ENCODE results near the gene LPA.
"Not testable (repeated sequence)": the region's sequence is repeated elsewhere in the genome, so short reads cannot be mapped to it uniquely, and the experiment has no call there.

LPA gene

GRCh38 chr6:160664198-160664597 lies at the start of gene LPA:
Gene LPA, minus strand, starts transcription at chr6:160664275. Its CDS starts 61 bp downstream, at chr6:160664214.
- DNase-seq, result not testable (repeated sequence)

GRCh38 chr6:160708993-160709392 lies 44.9 kb upstream of the LPA start:
- DNase-seq, result not testable (repeated sequence)

- DNase-seq, result not testable (repeated sequence)
Measured at GRCh38 chr6:160704688-160705087, 40.6 kb upstream of the LPA start.

GRCh38 chr6:160701918-160702680 lies 38.0 kb upstream of the LPA start, which contains the start of gene PLG:
Gene PLG, plus strand, starts transcription at chr6:160702244. Its CDS starts 61 bp downstream, at chr6:160702305.
- not testable (repeated sequence) for DNase-seq

- no peak for DNase-seq
Measured at GRCh38 chr6:160697826-160698225, 33.8 kb upstream of the LPA start.

- DNase-seq, result not testable (repeated sequence)
Measured at GRCh38 chr6:160696884-160697283, 32.8 kb upstream of the LPA start.

- not testable (repeated sequence) for DNase-seq
Measured at GRCh38 chr6:160695622-160696021, 31.5 kb upstream of the LPA start.

- not testable (repeated sequence) for DNase-seq
Measured at GRCh38 chr6:160695025-160695424, 30.9 kb upstream of the LPA start.

GRCh38 chr6:160692369-160692959 lies 28.4 kb upstream of the LPA start:
- DNase-seq, result no peak

- no peak for DNase-seq
Measured at GRCh38 chr6:160691617-160692016, 27.5 kb upstream of the LPA start.

- no peak for DNase-seq
Measured at GRCh38 chr6:160690458-160690857, 26.4 kb upstream of the LPA start.

GRCh38 chr6:160685762-160686450 lies 21.8 kb upstream of the LPA start:
- DNase-seq, result no peak

GRCh38 chr6:160685101-160685761 lies 21.2 kb upstream of the LPA start:
- not testable (repeated sequence) for DNase-seq

GRCh38 chr6:160679402-160679769 lies 15.3 kb upstream of the LPA start:
- DNase-seq, result no peak

GRCh38 chr6:160678744-160679401 lies 14.8 kb upstream of the LPA start:
- no peak for DNase-seq

GRCh38 chr6:160678230-160678629 lies 14.2 kb upstream of the LPA start:
- no peak for DNase-seq

- not testable (repeated sequence) for DNase-seq
Measured at GRCh38 chr6:160676418-160676817, 12.3 kb upstream of the LPA start.

GRCh38 chr6:160668589-160668988 lies 4.5 kb upstream of the LPA start:
- no peak for DNase-seq

GRCh38 chr6:160667639-160668481 lies 3.8 kb upstream of the LPA start:
- no peak for DNase-seq

- no peak for DNase-seq
Measured at GRCh38 chr6:160662842-160663241, 1.2 kb downstream of the LPA start.

- DNase-seq, result no peak
Measured at GRCh38 chr6:160662429-160662828, 1.6 kb downstream of the LPA start.

- DNase-seq, result no peak
Measured at GRCh38 chr6:160661216-160661615, 2.9 kb downstream of the LPA start.

All from GF-D8 (cell line).